SW 1271 (cell line): ENCODE data around the gene POU5F1.
A peak's percentile ranks its signal among the peaks of the same experiment; 100 is the strongest.
"Not testable (repeated sequence)": the region's sequence is repeated elsewhere in the genome, so short reads cannot be mapped to it uniquely, and the experiment has no call there.

Experiments used
- DNase-seq, 2 experiments: peaks; one replicate each; lab custom pipeline; 2025; lab: John Stamatoyannopoulos, UW

Gene POU5F1

GRCh38 chr6:31165064-31165832 is 5.2 kb downstream of the POU5F1 start:
- not testable (repeated sequence) for DNase-seq

GRCh38 chr6:31164475-31165063 is 5.9 kb downstream of the POU5F1 start:
- not testable (repeated sequence) for DNase-seq

- DNase-seq = no peak
These were observed 6.6 kb downstream of the POU5F1 start for GRCh38 chr6:31163922-31164321.

GRCh38 chr6:31162463-31163165 is 7.9 kb downstream of the POU5F1 start:
- DNase-seq = no peak

- DNase-seq = no peak
These were observed 9.0 kb downstream of the POU5F1 start for GRCh38 chr6:31161216-31162126.

- DNase-seq = no peak
These were observed 11.3 kb downstream of the POU5F1 start for GRCh38 chr6:31158863-31159855.

- peak; percentile 98 to 99 for DNase-seq
These were observed 12.2 kb downstream of the POU5F1 start, which contains the start of gene TCF19 for GRCh38 chr6:31158140-31158862. Gene TCF19 (plus strand): TSS chr6:31158589. CDS start chr6:31159470, 881 bp downstream.

GRCh38 chr6:31157513-31158139 is 12.9 kb downstream of the POU5F1 start, which contains the start of gene CCHCR1:
Gene CCHCR1 (minus strand): TSS chr6:31157802. CDS start chr6:31157600, 202 bp downstream.
- no peak for DNase-seq

GRCh38 chr6:31156641-31157040 is 13.8 kb downstream of the POU5F1 start:
- no peak for DNase-seq

GRCh38 chr6:31154436-31154835 is 16.0 kb downstream of the POU5F1 start:
- DNase-seq = no peak

- DNase-seq = no peak
These were observed 17.7 kb downstream of the POU5F1 start for GRCh38 chr6:31152781-31153180.

- no peak for DNase-seq
These were observed 20.5 kb downstream of the POU5F1 start for GRCh38 chr6:31149827-31150447.

- no peak for DNase-seq
These were observed 25.1 kb downstream of the POU5F1 start for GRCh38 chr6:31145386-31145785.

- no peak for DNase-seq
These were observed 25.5 kb downstream of the POU5F1 start for GRCh38 chr6:31144970-31145340.

- no peak for DNase-seq
These were observed 26.0 kb downstream of the POU5F1 start for GRCh38 chr6:31144296-31144969.

GRCh38 chr6:31143148-31143547 is 27.3 kb downstream of the POU5F1 start:
- DNase-seq = no peak

GRCh38 chr6:31142361-31142761 is 28.1 kb downstream of the POU5F1 start:
- DNase-seq = no peak

GRCh38 chr6:31140643-31141042 is 29.8 kb downstream of the POU5F1 start:
- no peak for DNase-seq
